ENCODE results near the gene WDR59. TPM values are rescaled to one million over a fixed set of nuclear protein-coding genes. Genes with fewer than 3 reads are reported as not detected.

The WDR59 gene
- polyA plus RNA-seq, 3 donors, result 6.7 to 44.4 (median 7.8) TPM

DNA sequence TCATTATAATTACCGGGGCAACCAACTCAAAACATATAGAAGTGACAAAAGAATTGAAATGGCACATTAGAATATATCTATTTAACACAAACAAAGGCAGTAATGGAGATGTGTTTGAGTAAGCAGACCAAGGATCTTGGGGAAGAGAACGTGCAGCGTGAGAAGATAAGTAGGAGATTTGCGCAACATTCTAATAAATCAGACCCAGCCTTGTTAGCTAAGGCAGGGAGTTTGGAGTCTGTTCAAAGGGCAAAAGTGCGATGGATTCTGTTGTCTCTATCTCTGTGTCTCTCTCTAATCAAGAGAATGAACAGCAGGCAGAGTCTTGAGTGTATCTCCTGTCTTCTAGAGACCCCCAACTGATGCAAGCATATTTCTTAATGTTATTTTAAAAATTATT, 155.3 kb downstream of the WDR59 start:
- Histone ChIP-seq H4K20me1 (ENCODE audit: insufficient read depth, low read length) (no peaks in the 10 kb centered on the region), H2AFZ (ENCODE audit: insufficient read depth, low read depth, low read length, poor library complexity, severe bottlenecking) (no peak overlapping the region), H3K4me2 (replicated peaks; ENCODE audit: extremely low read depth, low read length, poor library complexity, severe bottlenecking) (no peak overlapping the region), H3K9ac (ENCODE audit: insufficient read depth, low read length, poor library complexity, severe bottlenecking) (no peak overlapping the region), H3K27me3 (ENCODE audit: control insufficient read depth in 2 of 2, insufficient read depth in 2 of 2, low read length in 2 of 2) (no peaks in the 10 kb centered on the region), H3K79me2 (ENCODE audit: insufficient read depth, low read length) (no peaks in the 10 kb centered on the region), H3K4me1 (ENCODE audit: control insufficient read depth in 1 of 2, insufficient read depth in 2 of 2, low read length in 2 of 2) (no peaks in the 10 kb centered on the region), H3K9me3 (replicated peaks in 1 of 2; ENCODE audit: control insufficient read depth in 1 of 2, insufficient read depth in 1 of 2, low read length in 2 of 2) (no peaks in the 10 kb centered on the region), H3K4me3 (replicated peaks in 1 of 3; ENCODE audit: low read depth in 2 of 3, low read length in 3 of 3) (no peak overlapping the region), H3K27ac (ENCODE audit: low read depth in 1 of 2, low read length in 2 of 2) (no peak overlapping the region), H3K36me3 (replicated peaks in 1 of 2; ENCODE audit: control insufficient read depth in 1 of 2, insufficient read depth in 2 of 2, low read length in 2 of 2) (no peaks in the 10 kb centered on the region)
- Mint-ChIP-seq H3K9me3 (peaks cover 6 to 17% (median 11%) of the 10 kb centered on the region in 7 donors), H3K4me3 (no peak overlapping the region), H3K27me3 (ENCODE audit: low read depth in 3 of 3) (peaks cover 2 to 3% (median 2%) of the 10 kb centered on the region in 3 donors), H3K4me1 (peaks cover 2% of the 10 kb centered on the region), H3K36me3 (no peaks in the 10 kb centered on the region), H3K27ac (no peak overlapping the region)
- no peak for DNase-seq
- intact Hi-C loops (cut with micrococcal nuclease), result no loop called here
- TF ChIP-seq, protein P1, sequence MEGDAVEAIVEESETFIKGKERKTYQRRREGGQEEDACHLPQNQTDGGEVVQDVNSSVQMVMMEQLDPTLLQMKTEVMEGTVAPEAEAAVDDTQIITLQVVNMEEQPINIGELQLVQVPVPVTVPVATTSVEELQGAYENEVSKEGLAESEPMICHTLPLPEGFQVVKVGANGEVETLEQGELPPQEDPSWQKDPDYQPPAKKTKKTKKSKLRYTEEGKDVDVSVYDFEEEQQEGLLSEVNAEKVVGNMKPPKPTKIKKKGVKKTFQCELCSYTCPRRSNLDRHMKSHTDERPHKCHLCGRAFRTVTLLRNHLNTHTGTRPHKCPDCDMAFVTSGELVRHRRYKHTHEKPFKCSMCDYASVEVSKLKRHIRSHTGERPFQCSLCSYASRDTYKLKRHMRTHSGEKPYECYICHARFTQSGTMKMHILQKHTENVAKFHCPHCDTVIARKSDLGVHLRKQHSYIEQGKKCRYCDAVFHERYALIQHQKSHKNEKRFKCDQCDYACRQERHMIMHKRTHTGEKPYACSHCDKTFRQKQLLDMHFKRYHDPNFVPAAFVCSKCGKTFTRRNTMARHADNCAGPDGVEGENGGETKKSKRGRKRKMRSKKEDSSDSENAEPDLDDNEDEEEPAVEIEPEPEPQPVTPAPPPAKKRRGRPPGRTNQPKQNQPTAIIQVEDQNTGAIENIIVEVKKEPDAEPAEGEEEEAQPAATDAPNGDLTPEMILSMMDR (IDR thresholded peaks at IDR 0.05), result no peak
- WGBS (ENCODE audit: insufficient coverage), result no CpG with 5 or more reads among the region's 5 CpGs

DNA sequence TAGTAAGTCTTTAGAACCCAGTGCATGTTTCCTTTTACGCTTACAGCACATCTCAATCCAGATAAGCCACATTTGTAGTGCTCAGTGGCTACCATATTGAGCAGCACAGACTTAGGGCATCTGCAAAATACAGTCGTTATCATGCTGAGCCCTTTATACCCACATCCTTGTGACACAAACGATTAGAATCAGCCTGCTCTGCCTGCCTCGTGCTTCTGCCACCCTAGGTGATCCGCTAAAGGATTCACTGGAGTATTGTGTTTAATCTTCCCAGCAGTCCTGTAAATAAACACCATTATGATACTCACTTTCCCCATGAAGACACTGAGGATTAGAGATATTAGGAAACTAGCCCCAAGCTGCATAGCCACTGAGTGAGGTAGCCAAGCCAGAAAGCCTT, 159.0 kb downstream of the WDR59 start:
- Mint-ChIP-seq H3K4me1 (no peaks in the 10 kb centered on the region), H3K27me3 (ENCODE audit: low read depth in 3 of 3) (peaks cover 1 to 4% (median 2%) of the 10 kb centered on the region in 3 donors), H3K9me3 (peaks cover 7 to 16% (median 10%) of the 10 kb centered on the region in 7 donors), H3K27ac (no peak overlapping the region), H3K4me3 (no peak overlapping the region), H3K36me3 (no peaks in the 10 kb centered on the region)
- Histone ChIP-seq H3K79me2 (ENCODE audit: insufficient read depth, low read length) (no peaks in the 10 kb centered on the region), H3K4me3 (replicated peaks in 1 of 3; ENCODE audit: low read depth in 2 of 3, low read length in 3 of 3) (no peak overlapping the region), H3K27me3 (ENCODE audit: control insufficient read depth in 2 of 2, insufficient read depth in 2 of 2, low read length in 2 of 2) (no peaks in the 10 kb centered on the region), H4K20me1 (ENCODE audit: insufficient read depth, low read length) (no peaks in the 10 kb centered on the region), H3K9me3 (replicated peaks in 1 of 2; ENCODE audit: control insufficient read depth in 1 of 2, insufficient read depth in 1 of 2, low read length in 2 of 2) (no peaks in the 10 kb centered on the region), H3K4me1 (ENCODE audit: control insufficient read depth in 1 of 2, insufficient read depth in 2 of 2, low read length in 2 of 2) (no peaks in the 10 kb centered on the region), H3K4me2 (replicated peaks; ENCODE audit: extremely low read depth, low read length, poor library complexity, severe bottlenecking) (no peak overlapping the region), H3K36me3 (replicated peaks in 1 of 2; ENCODE audit: control insufficient read depth in 1 of 2, insufficient read depth in 2 of 2, low read length in 2 of 2) (no peaks in the 10 kb centered on the region), H3K9ac (ENCODE audit: insufficient read depth, low read length, poor library complexity, severe bottlenecking) (no peak overlapping the region), H2AFZ (ENCODE audit: insufficient read depth, low read depth, low read length, poor library complexity, severe bottlenecking) (no peak overlapping the region), H3K27ac (ENCODE audit: low read depth in 1 of 2, low read length in 2 of 2) (no peak overlapping the region)
- intact Hi-C loops (cut with micrococcal nuclease), result no loop called here
- WGBS (ENCODE audit: insufficient coverage), result 42% methylated on average over 5 of the region's 5 CpGs
- TF ChIP-seq, protein P1 (IDR thresholded peaks at IDR 0.05), result no peak
- no peak for DNase-seq
